Measurements from ENCODE around the gene SPATA46.

DNA sequence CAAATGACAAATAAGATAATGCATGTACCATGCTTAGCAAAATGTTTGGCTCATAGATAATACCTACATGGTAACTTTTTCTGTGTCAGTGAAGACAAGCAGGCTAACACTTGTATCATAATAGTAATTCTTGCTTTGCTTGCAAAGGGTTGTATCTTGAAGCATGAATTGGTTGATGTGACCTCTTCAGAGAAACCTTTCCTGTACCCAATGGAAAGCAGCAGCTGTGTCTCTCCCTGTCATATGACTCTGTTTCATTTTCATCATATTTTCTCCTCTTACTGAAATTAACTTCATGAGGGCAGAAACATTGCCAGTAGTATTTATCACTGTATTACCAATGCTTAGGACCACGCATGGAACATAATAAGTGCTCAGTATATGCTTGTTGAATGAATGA, 30.9 kb upstream of the SPATA46 start:
- TF ChIP-seq POLR2A (IDR thresholded peaks at IDR 0.05) = no peak
- TF ChIP-seq, protein P1, sequence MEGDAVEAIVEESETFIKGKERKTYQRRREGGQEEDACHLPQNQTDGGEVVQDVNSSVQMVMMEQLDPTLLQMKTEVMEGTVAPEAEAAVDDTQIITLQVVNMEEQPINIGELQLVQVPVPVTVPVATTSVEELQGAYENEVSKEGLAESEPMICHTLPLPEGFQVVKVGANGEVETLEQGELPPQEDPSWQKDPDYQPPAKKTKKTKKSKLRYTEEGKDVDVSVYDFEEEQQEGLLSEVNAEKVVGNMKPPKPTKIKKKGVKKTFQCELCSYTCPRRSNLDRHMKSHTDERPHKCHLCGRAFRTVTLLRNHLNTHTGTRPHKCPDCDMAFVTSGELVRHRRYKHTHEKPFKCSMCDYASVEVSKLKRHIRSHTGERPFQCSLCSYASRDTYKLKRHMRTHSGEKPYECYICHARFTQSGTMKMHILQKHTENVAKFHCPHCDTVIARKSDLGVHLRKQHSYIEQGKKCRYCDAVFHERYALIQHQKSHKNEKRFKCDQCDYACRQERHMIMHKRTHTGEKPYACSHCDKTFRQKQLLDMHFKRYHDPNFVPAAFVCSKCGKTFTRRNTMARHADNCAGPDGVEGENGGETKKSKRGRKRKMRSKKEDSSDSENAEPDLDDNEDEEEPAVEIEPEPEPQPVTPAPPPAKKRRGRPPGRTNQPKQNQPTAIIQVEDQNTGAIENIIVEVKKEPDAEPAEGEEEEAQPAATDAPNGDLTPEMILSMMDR (IDR thresholded peaks at IDR 0.05) = no peak
